K562 (cell line): ENCODE measurements around the gene SCLY. TPM values are rescaled to one million over a fixed set of nuclear protein-coding genes. Genes with fewer than 3 reads are reported as not detected.

Experiments used
- ARID2 ChIP-seq: fragments of 450-650 bp; IDR thresholded peaks from 2 replicates; pipeline ENCODE4 v1.6.1; 2017; ENCODE audit warnings: antibody characterized with exemption, mild to moderate bottlenecking
- FOXK1 ChIP-seq: sonication (generic); formaldehyde crosslinking; IDR thresholded peaks from 2 replicates; pipeline ENCODE4 v1.8.0; 2022; ENCODE audit warnings: missing genetic modification reagents, mild to moderate bottlenecking, borderline replicate concordance
- FOXM1 ChIP-seq, 2 experiments: fragments of 450-650 bp in 1 of 2; sonication (generic) in 1 of 2; formaldehyde crosslinking in 1 of 2; IDR thresholded peaks; 2 replicates each; pipeline versions ENCODE4 v1.6.1 to v1.9.0; 2017 to 2022; ENCODE audit warnings: low read depth in 2 of 2, mild to moderate bottlenecking in 2 of 2, missing genetic modification reagents in 1 of 2, moderate library complexity in 1 of 2
- HSF4 ChIP-seq: fragments of 250-450 bp; sonication (Bioruptor Pico); IDR thresholded peaks from 2 replicates; pipeline ENCODE4 v2.1.2; 2022; ENCODE audit warnings: mild to moderate bottlenecking, moderate library complexity, borderline replicate concordance
- MEIS2 ChIP-seq: fragments of 450-650 bp; IDR thresholded peaks from 2 replicates; pipeline ENCODE4 v1.6.1; 2014; ENCODE audit warnings: mild to moderate bottlenecking; ENCODE audit not compliant: partially characterized antibody
- MTF1 ChIP-seq: fragments of 250-450 bp; sonication (Bioruptor Pico); IDR thresholded peaks from 2 replicates; pipeline ENCODE4 v1.9.0; 2021; ENCODE audit warnings: moderate library complexity, mild to moderate bottlenecking, inconsistent platforms, borderline replicate concordance
- OTX1 ChIP-seq: fragments of 450-650 bp; formaldehyde crosslinking; IDR thresholded peaks from 2 replicates; pipeline ENCODE4 v1.4.0; 2022; ENCODE audit warnings: mild to moderate bottlenecking
- POLR3A ChIP-seq: IDR thresholded peaks from 2 replicates; pipeline ENCODE4 v1.6.1; 2011; ENCODE audit warnings: borderline replicate concordance, mild to moderate bottlenecking, moderate library complexity; ENCODE audit not compliant: insufficient read length, insufficient read depth; ENCODE audit errors: extremely low read depth
- SETDB1 ChIP-seq: IDR thresholded peaks from one replicate; pipeline ENCODE4 v1.6.1; 2012; ENCODE audit warnings: low read length, control low read depth, inconsistent platforms
- TCF3 ChIP-seq: sonication (generic); formaldehyde crosslinking; IDR thresholded peaks from 2 replicates; pipeline ENCODE4 v1.4.0; 2020; ENCODE audit warnings: mild to moderate bottlenecking, missing genetic modification reagents
- TEAD1 ChIP-seq, 2 experiments: fragments of 450-650 bp in 1 of 2; sonication (generic) in 1 of 2; formaldehyde crosslinking; IDR thresholded peaks; 2 replicates each; pipeline versions ENCODE4 v1.4.0 to v1.8.0; 2020 to 2022; ENCODE audit warnings: mild to moderate bottlenecking in 2 of 2, missing genetic modification reagents in 1 of 2
- ZFX ChIP-seq: sonication (generic); formaldehyde crosslinking; IDR thresholded peaks from 2 replicates; pipeline ENCODE4 v1.8.0; 2022; ENCODE audit warnings: mild to moderate bottlenecking, missing genetic modification reagents, moderate library complexity
- polyA plus RNA-seq, 8 experiments: library from polyadenylated mRNA; depleted of rRNA in 4 of 8; stranded (reverse) in 5 of 8; unstranded in 3 of 8; fragments of >200 nt; fragmentation: Nextera tagmentation in 2 of 8; fragmentation: Illumina TruSeq in 1 of 8; extraction: Ambion mirVana in 2 of 8; extraction: Trizol in 1 of 8; gene quantifications; 2 replicates each; pipeline versions ENCODE4 v1.2.1 to v1.2.3, GENCODE V29; 2011 to 2014; ENCODE audit warnings: inconsistent platforms in 1 of 8, missing spikeins in 1 of 8
- total RNA-seq, 7 experiments: library from RNA; depleted of rRNA in 6 of 7; stranded (reverse); fragments of >200 nt in 6 of 7; fragmentation: Illumina TruSeq in 2 of 7; extraction: Trizol in 2 of 7; gene quantifications; 2 replicates each; pipeline versions ENCODE4 v1.2.1 to v1.2.3, GENCODE V29; 2011 to 2021; ENCODE audit warnings: low replicate concordance in 1 of 7
- TF ChIP-seq, protein P1 (sequence below): fragments of 200-800 bp; sonication (Bioruptor generic); IDR thresholded peaks from 2 replicates; pipeline ENCODE4 v1.6.1; 2016; ENCODE audit warnings: missing genetic modification characterization, missing compliant biosample characterization
- TF ChIP-seq, protein P2 (sequence below): fragments of 450-650 bp; IDR thresholded peaks from 2 replicates; pipeline ENCODE4 v1.6.1; 2016; ENCODE audit warnings: missing biosample characterization, missing genetic modification characterization
- TF ChIP-seq, protein P3 (sequence below), 2 experiments: fragments of 450-650 bp; IDR thresholded peaks; 2 replicates each; pipeline ENCODE4 v1.6.1; 2016

SCLY gene
- total and polyA plus RNA-seq, 9 of the 15 experiments (the other 6 are each of a cell fraction or from before 2014, with no cell fraction given) = 2.6 to 32.2 (median 21.1) TPM

DNA sequence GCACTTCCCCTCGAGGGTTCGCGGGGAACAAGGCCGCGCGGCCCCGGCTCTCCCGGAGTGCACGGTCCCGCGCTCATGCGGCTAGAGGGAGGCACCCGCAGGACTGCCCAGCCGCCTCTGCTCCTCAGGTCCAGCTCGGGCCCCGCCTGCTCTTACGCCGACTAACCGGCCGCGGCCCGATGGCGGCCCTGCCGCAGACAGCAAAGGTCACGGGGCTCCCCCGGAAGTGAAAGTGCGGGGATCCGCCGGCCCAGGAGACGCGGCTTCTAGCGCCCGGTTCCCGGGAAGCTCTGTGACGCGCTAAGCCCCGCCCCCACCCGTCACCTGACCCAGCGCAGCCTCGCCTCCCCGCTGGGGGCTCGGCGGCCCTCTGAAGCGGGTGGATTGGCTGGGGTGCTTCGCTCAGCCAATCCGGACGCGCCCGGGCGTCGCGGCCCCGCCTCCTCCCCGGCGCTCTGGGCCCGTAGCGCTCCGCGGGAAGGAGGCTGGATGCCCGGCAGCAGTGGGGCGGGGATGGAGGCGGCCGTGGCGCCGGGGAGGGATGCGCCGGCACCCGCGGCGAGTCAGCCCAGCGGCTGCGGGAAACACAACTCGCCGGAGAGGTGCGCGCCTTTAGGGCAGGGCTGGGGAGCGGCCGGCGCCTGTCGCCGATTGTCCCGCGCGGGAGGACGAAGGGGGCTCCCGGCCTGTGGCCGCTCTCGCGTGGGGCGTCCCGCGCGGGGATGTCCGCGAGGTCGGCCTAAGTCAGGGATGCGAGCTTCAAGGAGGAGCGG is at the start of gene SCLY (continued):
- TF ChIP-seq, protein P1, sequence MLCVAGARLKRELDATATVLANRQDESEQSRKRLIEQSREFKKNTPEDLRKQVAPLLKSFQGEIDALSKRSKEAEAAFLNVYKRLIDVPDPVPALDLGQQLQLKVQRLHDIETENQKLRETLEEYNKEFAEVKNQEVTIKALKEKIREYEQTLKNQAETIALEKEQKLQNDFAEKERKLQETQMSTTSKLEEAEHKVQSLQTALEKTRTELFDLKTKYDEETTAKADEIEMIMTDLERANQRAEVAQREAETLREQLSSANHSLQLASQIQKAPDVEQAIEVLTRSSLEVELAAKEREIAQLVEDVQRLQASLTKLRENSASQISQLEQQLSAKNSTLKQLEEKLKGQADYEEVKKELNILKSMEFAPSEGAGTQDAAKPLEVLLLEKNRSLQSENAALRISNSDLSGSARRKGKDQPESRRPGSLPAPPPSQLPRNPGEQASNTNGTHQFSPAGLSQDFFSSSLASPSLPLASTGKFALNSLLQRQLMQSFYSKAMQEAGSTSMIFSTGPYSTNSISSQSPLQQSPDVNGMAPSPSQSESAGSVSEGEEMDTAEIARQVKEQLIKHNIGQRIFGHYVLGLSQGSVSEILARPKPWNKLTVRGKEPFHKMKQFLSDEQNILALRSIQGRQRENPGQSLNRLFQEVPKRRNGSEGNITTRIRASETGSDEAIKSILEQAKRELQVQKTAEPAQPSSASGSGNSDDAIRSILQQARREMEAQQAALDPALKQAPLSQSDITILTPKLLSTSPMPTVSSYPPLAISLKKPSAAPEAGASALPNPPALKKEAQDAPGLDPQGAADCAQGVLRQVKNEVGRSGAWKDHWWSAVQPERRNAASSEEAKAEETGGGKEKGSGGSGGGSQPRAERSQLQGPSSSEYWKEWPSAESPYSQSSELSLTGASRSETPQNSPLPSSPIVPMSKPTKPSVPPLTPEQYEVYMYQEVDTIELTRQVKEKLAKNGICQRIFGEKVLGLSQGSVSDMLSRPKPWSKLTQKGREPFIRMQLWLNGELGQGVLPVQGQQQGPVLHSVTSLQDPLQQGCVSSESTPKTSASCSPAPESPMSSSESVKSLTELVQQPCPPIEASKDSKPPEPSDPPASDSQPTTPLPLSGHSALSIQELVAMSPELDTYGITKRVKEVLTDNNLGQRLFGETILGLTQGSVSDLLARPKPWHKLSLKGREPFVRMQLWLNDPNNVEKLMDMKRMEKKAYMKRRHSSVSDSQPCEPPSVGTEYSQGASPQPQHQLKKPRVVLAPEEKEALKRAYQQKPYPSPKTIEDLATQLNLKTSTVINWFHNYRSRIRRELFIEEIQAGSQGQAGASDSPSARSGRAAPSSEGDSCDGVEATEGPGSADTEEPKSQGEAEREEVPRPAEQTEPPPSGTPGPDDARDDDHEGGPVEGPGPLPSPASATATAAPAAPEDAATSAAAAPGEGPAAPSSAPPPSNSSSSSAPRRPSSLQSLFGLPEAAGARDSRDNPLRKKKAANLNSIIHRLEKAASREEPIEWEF (CRISPR knock-in tag) = no peak
- TF ChIP-seq POLR3A (no peak), HSF4 (no peak), TCF3 (no peak), SETDB1 (no peak), ZFX (CRISPR knock-in tag) (peak; percentile 98), MTF1 (CRISPR knock-in tag) (no peak), MEIS2 (no peak), OTX1 (CRISPR knock-in tag) (no peak), ARID2 (no peak), FOXK1 (no peak), FOXM1 (IDR thresholded peaks at IDR 0.05; ENCODE audit: low read depth) (no peak), FOXM1 (CRISPR knock-in tag; IDR thresholded peaks at IDR 0.05; ENCODE audit: low read depth) (no peak), TEAD1 (CRISPR knock-in tag; IDR thresholded peaks at IDR 0.05) (0 out of 4 replicates have a peak, but pooled peaks of 1 of the 2 experiments have one; percentile 10)
- TF ChIP-seq, protein P2, sequence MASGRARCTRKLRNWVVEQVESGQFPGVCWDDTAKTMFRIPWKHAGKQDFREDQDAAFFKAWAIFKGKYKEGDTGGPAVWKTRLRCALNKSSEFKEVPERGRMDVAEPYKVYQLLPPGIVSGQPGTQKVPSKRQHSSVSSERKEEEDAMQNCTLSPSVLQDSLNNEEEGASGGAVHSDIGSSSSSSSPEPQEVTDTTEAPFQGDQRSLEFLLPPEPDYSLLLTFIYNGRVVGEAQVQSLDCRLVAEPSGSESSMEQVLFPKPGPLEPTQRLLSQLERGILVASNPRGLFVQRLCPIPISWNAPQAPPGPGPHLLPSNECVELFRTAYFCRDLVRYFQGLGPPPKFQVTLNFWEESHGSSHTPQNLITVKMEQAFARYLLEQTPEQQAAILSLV = no peak
- TF ChIP-seq, protein P3, sequence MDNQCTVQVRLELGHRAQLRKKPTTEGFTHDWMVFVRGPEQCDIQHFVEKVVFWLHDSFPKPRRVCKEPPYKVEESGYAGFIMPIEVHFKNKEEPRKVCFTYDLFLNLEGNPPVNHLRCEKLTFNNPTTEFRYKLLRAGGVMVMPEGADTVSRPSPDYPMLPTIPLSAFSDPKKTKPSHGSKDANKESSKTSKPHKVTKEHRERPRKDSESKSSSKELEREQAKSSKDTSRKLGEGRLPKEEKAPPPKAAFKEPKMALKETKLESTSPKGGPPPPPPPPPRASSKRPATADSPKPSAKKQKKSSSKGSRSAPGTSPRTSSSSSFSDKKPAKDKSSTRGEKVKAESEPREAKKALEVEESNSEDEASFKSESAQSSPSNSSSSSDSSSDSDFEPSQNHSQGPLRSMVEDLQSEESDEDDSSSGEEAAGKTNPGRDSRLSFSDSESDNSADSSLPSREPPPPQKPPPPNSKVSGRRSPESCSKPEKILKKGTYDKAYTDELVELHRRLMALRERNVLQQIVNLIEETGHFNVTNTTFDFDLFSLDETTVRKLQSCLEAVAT (IDR thresholded peaks at IDR 0.05) = no peak
